T-helper 1 cell treated with Interleukin-12 subunit alpha and Interleukin-12 subunit beta and Interleukin-4 antibody, amounts not matched to agents 30 μg/mL and 1 μg/mL, for 36 hours (primary cell): ENCODE data around the gene PAXX.

Experiments
- H3K27ac Mint-ChIP-seq: one replicate; pipeline ENCODE4 v1.8.0; 2021; ENCODE audit warnings: mild to moderate bottlenecking, mixed read lengths
- H3K27me3 Mint-ChIP-seq: one replicate; pipeline ENCODE4 v1.8.0; 2021; ENCODE audit warnings: low read depth, mixed read lengths
- H3K36me3 Mint-ChIP-seq: one replicate; pipeline ENCODE4 v1.8.0; 2021; ENCODE audit warnings: low read depth, mixed read lengths
- H3K4me1 Mint-ChIP-seq: one replicate; pipeline ENCODE4 v1.8.0; 2021; ENCODE audit warnings: low read depth, mixed read lengths
- H3K4me3 Mint-ChIP-seq: one replicate; pipeline ENCODE4 v1.8.0; 2021; ENCODE audit warnings: mild to moderate bottlenecking, moderate library complexity, mixed read lengths
- H3K9me3 Mint-ChIP-seq: one replicate; pipeline ENCODE4 v1.8.0; 2021; ENCODE audit warnings: mixed read lengths

Gene PAXX

GRCh38 chr9:136958898-136959850 lies 33.0 kb upstream of the PAXX start:
- no peaks in the 10 kb centered on the region for H3K36me3 Mint-ChIP-seq
- H3K9me3 Mint-ChIP-seq, result peaks cover 9% of the 10 kb centered on the region
- peaks cover 4% of the 10 kb centered on the region for H3K4me1 Mint-ChIP-seq
- H3K4me3 Mint-ChIP-seq, result no peak overlapping the region
- no peaks in the 10 kb centered on the region for H3K27me3 Mint-ChIP-seq
- H3K27ac Mint-ChIP-seq, result no peak overlapping the region

- Mint-ChIP-seq H3K4me3 (peak overlapping the region; percentile 50), H3K27ac (peak overlapping the region; percentile 70), H3K36me3 (no peaks in the 10 kb centered on the region), H3K4me1 (peaks cover 10% of the 10 kb centered on the region), H3K9me3 (peaks cover 9% of the 10 kb centered on the region), H3K27me3 (no peaks in the 10 kb centered on the region)
These were observed 31.8 kb upstream of the PAXX start for GRCh38 chr9:136960212-136960937.

GRCh38 chr9:136960938-136961275 lies 31.3 kb upstream of the PAXX start:
- no peaks in the 10 kb centered on the region for H3K27me3 Mint-ChIP-seq
- peaks cover 13% of the 10 kb centered on the region for H3K4me1 Mint-ChIP-seq

GRCh38 chr9:136961279-136962065 lies 30.8 kb upstream of the PAXX start:
- Mint-ChIP-seq H3K36me3 (no peaks in the 10 kb centered on the region), H3K27ac (no peak overlapping the region), H3K27me3 (no peaks in the 10 kb centered on the region), H3K4me1 (peaks cover 13% of the 10 kb centered on the region), H3K4me3 (no peak overlapping the region), H3K9me3 (peaks cover 4% of the 10 kb centered on the region)

More at GRCh38 chr9:136960938-136961275, 31.3 kb upstream of the PAXX start:
- Mint-ChIP-seq H3K4me3 (no peak overlapping the region), H3K27ac (no peak overlapping the region), H3K9me3 (peaks cover 9% of the 10 kb centered on the region), H3K36me3 (no peaks in the 10 kb centered on the region)

DNA sequence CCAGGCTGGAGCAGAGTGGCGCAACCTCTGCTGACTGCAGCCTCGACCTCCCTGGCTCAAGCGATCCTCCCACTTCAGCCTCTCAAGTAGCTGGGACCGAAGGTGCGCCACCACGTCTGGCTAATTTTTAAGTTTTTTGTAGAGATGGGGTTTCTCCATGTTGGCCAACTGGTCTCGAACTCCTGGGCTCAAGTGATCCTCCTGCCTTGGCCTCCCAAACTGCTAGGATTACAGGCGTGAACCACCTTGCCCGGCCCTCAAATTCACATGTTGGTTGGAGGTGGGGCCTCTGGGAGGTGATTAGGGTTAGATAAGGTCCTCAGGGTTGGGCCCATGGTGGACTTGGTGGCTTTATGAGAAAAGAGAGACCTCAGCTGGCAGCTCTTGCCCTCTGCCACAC lies 30.1 kb upstream of the PAXX start:
- H3K27ac Mint-ChIP-seq, result no peak overlapping the region
- H3K27me3 Mint-ChIP-seq, result no peaks in the 10 kb centered on the region
- H3K9me3 Mint-ChIP-seq, result no peaks in the 10 kb centered on the region
- H3K4me1 Mint-ChIP-seq, result peaks cover 13% of the 10 kb centered on the region
- no peaks in the 10 kb centered on the region for H3K36me3 Mint-ChIP-seq
- H3K4me3 Mint-ChIP-seq, result no peak overlapping the region

- Mint-ChIP-seq H3K9me3 (no peaks in the 10 kb centered on the region), H3K27ac (no peak overlapping the region), H3K4me1 (peaks cover 13% of the 10 kb centered on the region), H3K36me3 (no peaks in the 10 kb centered on the region), H3K27me3 (no peaks in the 10 kb centered on the region), H3K4me3 (no peak overlapping the region)
These were observed 29.4 kb upstream of the PAXX start for GRCh38 chr9:136962701-136963248.

- H3K9me3 Mint-ChIP-seq, result no peaks in the 10 kb centered on the region
- H3K27me3 Mint-ChIP-seq, result no peaks in the 10 kb centered on the region
- no peak overlapping the region for H3K4me3 Mint-ChIP-seq
- no peak overlapping the region for H3K27ac Mint-ChIP-seq
- H3K36me3 Mint-ChIP-seq, result no peaks in the 10 kb centered on the region
- H3K4me1 Mint-ChIP-seq, result peaks cover 13% of the 10 kb centered on the region
These were observed 28.9 kb upstream of the PAXX start for GRCh38 chr9:136963341-136963740.

DNA sequence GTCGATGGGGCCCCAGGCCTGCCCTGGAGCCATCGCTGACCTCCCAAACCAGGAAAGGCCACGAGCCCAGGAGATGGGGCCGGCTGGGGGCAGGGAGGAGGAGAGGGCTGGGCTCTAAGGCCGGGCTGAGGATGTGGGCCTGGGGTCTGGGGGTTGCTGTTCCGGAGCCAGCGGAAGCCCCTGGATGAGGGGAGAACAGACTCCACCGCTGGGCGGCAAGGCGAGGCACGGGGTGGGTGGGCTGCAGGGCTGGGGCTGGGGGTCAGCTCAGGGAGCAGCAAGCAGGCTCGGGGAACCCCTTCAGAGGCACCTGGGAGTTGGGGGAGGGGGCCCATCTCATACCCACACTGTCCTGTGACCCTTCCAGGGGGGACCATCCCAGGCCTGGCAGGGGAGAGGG lies 28.5 kb upstream of the PAXX start:
- no peaks in the 10 kb centered on the region for H3K27me3 Mint-ChIP-seq
- no peak overlapping the region for H3K27ac Mint-ChIP-seq
- no peaks in the 10 kb centered on the region for H3K9me3 Mint-ChIP-seq
- H3K36me3 Mint-ChIP-seq, result no peaks in the 10 kb centered on the region
- H3K4me1 Mint-ChIP-seq, result peaks cover 13% of the 10 kb centered on the region
- H3K4me3 Mint-ChIP-seq, result no peak overlapping the region

GRCh38 chr9:136964171-136964689 lies 28.0 kb upstream of the PAXX start:
- no peaks in the 10 kb centered on the region for H3K27me3 Mint-ChIP-seq
- peaks cover 13% of the 10 kb centered on the region for H3K4me1 Mint-ChIP-seq
- no peak overlapping the region for H3K27ac Mint-ChIP-seq
- no peaks in the 10 kb centered on the region for H3K9me3 Mint-ChIP-seq
- no peak overlapping the region for H3K4me3 Mint-ChIP-seq
- no peaks in the 10 kb centered on the region for H3K36me3 Mint-ChIP-seq

DNA sequence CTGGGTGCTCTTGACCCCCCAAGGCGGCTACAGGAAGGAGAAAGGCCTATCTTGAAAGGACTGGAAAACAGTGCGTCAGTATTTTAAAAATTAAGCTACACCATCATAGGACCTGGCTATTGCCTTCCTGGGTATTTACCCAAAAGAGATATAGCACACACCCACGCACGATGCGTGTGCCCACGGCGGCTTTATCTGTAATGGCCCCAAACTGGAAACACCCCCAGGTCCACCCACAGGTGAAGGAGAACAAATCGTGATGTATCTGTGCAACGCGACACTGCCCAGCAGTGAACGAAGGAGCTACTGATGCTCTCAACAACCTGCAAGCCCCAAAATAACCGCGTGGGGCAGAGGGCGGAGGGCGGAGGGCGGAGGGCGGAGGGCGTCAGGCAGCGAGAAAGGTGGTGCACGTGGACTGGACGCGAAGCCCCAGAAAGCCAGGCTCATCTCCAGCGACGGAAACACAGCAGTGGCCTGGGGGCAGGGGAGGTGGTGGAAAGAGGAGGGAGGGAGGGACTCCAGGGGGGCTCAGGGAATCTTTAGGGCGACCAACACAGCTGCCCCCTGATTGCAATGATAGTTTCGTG lies 27.3 kb upstream of the PAXX start:
- Mint-ChIP-seq H3K4me3 (no peak overlapping the region), H3K36me3 (no peaks in the 10 kb centered on the region), H3K27ac (peak overlapping the region; percentile 15), H3K9me3 (no peaks in the 10 kb centered on the region), H3K27me3 (no peaks in the 10 kb centered on the region), H3K4me1 (peaks cover 13% of the 10 kb centered on the region)

DNA sequence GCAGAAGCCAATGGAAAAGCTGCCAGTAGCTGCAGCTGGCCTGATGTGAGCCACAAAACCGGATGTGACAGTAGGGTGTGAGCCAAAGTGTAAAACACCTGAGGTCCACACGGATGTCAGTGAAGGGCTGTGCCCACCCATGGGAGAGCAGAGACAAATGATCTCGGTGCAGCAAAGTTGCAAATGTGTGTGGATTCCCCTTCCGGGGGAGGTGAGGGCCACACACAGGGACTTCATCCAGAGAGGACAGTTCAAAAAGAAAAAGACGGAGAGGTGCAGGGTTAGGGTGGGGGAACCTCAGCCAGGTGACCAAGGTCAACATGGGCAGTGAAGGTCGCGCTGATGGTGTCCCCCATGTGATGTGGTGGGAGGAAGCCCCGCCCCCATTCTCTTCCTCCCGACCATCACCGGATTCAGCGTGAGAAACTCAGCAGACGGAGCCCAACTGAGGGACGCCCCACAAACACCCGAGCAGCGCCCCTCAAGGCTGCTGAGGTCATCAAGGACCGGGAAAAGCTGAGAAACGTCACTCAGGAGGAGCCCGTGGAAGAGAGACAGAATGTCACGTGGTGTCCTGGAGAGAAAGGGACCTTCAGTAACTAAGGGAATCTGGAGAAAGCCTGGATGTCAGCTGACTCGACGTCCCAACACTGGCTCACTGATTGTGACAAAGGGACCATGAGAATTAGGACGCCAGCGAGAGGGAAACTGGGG lies 26.3 kb upstream of the PAXX start:
- Mint-ChIP-seq H3K4me1 (peaks cover 11% of the 10 kb centered on the region), H3K4me3 (peak overlapping the region; percentile 64)

DNA sequence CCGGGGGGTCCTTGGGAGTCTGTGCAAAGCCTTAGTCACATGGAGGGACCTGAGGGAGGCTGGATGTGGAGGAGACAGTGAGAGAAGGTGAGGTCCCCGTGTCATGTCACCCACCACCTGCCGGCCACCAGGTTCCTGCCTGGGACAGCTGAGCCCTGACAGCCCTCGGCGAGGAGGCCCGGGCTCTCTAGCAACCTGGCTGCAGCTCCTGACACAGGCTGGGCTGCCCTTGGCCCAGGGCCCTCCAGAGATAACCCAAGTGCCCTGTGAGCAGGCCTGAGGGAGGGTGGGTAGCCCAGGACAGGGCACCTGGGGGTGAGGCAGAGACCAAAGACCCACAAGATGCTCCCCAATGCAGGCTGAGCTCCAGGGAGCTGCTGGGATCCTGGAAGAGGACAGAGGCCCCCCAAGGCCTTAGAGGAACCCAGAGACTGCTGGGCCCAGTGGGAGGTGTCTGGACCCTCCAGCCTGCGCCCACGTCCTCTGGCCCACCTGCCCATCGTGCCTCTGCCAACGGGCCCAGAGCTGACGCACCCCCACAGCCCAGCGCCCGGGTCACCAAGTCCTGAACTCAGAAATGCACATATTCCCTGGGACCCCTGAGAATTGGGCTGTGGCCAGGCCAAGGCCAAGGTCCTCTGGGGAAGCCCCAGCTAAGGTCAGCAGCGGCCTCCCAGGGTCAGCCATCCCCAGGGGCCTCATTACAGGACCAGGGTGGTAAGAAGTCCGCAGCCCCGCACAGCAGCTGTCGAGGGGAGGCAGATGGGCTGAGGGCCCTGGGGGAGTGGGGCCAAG lies 23.7 kb upstream of the PAXX start:
- Mint-ChIP-seq H3K9me3 (no peaks in the 10 kb centered on the region), H3K27me3 (no peaks in the 10 kb centered on the region), H3K27ac (no peak overlapping the region), H3K36me3 (no peaks in the 10 kb centered on the region), H3K4me3 (no peak overlapping the region), H3K4me1 (peaks cover 9% of the 10 kb centered on the region)

More for the DNA sequence above, 26.3 kb upstream of the PAXX start:
- Mint-ChIP-seq H3K27ac (peak overlapping the region; percentile 80), H3K27me3 (no peaks in the 10 kb centered on the region), H3K9me3 (no peaks in the 10 kb centered on the region), H3K36me3 (no peaks in the 10 kb centered on the region)

DNA sequence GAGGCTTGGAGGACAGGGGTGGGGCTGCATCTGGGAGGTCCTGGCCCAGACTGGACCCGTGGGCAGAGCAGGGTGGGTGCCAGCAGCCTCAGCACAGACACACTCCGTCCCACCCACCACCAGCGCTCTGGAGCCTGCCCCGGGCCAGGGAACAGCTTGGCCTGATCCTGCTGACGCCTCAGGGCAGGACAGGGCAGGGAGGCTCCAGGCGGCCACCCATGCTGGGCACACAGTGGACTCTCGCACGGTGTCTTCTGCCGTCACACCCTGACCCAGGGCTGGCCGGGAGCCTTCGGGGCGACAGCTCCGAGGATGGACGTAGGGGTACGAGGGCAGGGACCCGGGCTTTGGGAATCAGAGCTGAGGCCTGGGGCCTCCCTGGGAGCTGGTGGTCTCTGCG lies 23.1 kb upstream of the PAXX start:
- no peak overlapping the region for H3K27ac Mint-ChIP-seq
- H3K4me1 Mint-ChIP-seq, result peaks cover 9% of the 10 kb centered on the region
- no peaks in the 10 kb centered on the region for H3K36me3 Mint-ChIP-seq
- no peaks in the 10 kb centered on the region for H3K9me3 Mint-ChIP-seq
- H3K27me3 Mint-ChIP-seq, result no peaks in the 10 kb centered on the region
- no peak overlapping the region for H3K4me3 Mint-ChIP-seq
